B cell (primary cell): ENCODE measurements around the gene FGF11. TPM values are rescaled to one million over a fixed set of nuclear protein-coding genes. Genes with fewer than 3 reads are reported as not detected.
A peak's percentile ranks its signal among the peaks of the same experiment; 100 is the strongest.

ENCODE experiments used
- ATAC-seq: fragments of 200-7000 bp; cut with Tn5 transposase; one replicate; pipeline ENCODE4 v1.10.0; 2021; ENCODE audit warnings: low read depth, mild to moderate bottlenecking, moderate number of reproducible peaks, moderate library complexity
- CTCF ChIA-PET: fragments of 350-600 bp; sonication (Branson Sonifier 250); formaldehyde crosslinking; loops from one replicate; lab custom pipeline; 2021; ENCODE audit warnings: antibody characterized with exemption, inconsistent platforms; lab: Charles Lee
- POLR2A ChIA-PET: fragments of 350-600 bp; sonication (Branson Sonifier 250); formaldehyde crosslinking; loops from one replicate; lab custom pipeline; 2021; ENCODE audit warnings: antibody characterized with exemption; lab: Charles Lee
- DNase-seq: peaks from one replicate; pipeline ENCODE4 v3.0.0; 2013
- H2AFZ ChIP-seq: 2 replicates; pipeline ENCODE4 v1.6.1; 2012; ENCODE audit warnings: mild to moderate bottlenecking, low read depth, low read length; ENCODE audit not compliant: insufficient read depth, poor library complexity, severe bottlenecking
- H3K27ac ChIP-seq, 2 donors: 1 replicate in 1 of 2; 2 replicates in 1 of 2; pipeline ENCODE4 v1.5.1; 2012 to 2013; ENCODE audit warnings: low read length in 2 of 2, mild to moderate bottlenecking in 2 of 2, moderate library complexity in 1 of 2
- H3K27me3 ChIP-seq, 4 experiments: fragments of 200-600 bp in 1 of 4; sonication (generic) in 1 of 4; replicated peaks in 1 of 4; 1 replicate in 2 of 4; 2 replicates in 2 of 4; pipeline versions ENCODE4 v1.6.1 to v1.7.0; 2013 to 2016; ENCODE audit warnings: low read length in 3 of 4, mild to moderate bottlenecking in 2 of 4, mixed read lengths in 1 of 4, moderate library complexity in 1 of 4; ENCODE audit not compliant: insufficient read depth in 4 of 4, control insufficient read depth in 3 of 4; ENCODE audit errors: control extremely low read depth in 1 of 4
- H3K36me3 ChIP-seq, 2 experiments: replicated peaks in 1 of 2; 1 replicate in 1 of 2; 2 replicates in 1 of 2; pipeline versions ENCODE4 v1.6.1 to v1.7.1; 2013; ENCODE audit warnings: low read length in 1 of 2; ENCODE audit not compliant: insufficient read depth in 2 of 2, control insufficient read depth in 1 of 2; ENCODE audit errors: control extremely low read depth in 1 of 2, extremely low read depth in 1 of 2
- H3K4me1 ChIP-seq, 2 donors: fragments of 200-600 bp in 1 of 2; sonication (generic) in 1 of 2; 1 replicate in 1 of 2; 2 replicates in 1 of 2; pipeline versions ENCODE4 v1.5.1 to v1.6.1; 2013 to 2017; ENCODE audit warnings: low read length in 2 of 2; ENCODE audit not compliant: control insufficient read depth in 2 of 2, insufficient read depth in 2 of 2
- H3K4me2 ChIP-seq: replicated peaks from 2 replicates; pipeline ENCODE3; 2012; ENCODE audit warnings: mild to moderate bottlenecking, low read depth, low read length; ENCODE audit not compliant: poor library complexity, severe bottlenecking
- H3K4me3 ChIP-seq, 5 experiments: fragments of 200-600 bp in 1 of 5; sonication (generic) in 1 of 5; 1 replicate in 3 of 5; 2 replicates in 2 of 5; pipeline versions ENCODE4 v1.5.1 to v1.7.0; 2011 to 2016; ENCODE audit warnings: low read length in 4 of 5, mild to moderate bottlenecking in 4 of 5, low read depth in 2 of 5, control low read depth in 1 of 5, moderate library complexity in 1 of 5; ENCODE audit not compliant: insufficient read depth in 1 of 5; ENCODE audit errors: control extremely low read depth in 1 of 5, extremely low read depth in 1 of 5
- H3K79me2 ChIP-seq: fragments of 200-600 bp; sonication (generic); one replicate; pipeline ENCODE4 v1.6.0; 2016; ENCODE audit warnings: low read length; ENCODE audit not compliant: control insufficient read depth, insufficient read depth
- H3K9ac ChIP-seq: fragments of 200-600 bp; sonication (generic); 2 replicates; pipeline ENCODE4 v1.6.1; 2017; ENCODE audit warnings: mild to moderate bottlenecking, low read length, moderate library complexity
- H3K9me3 ChIP-seq, 3 donors: one replicate each; pipeline versions ENCODE4 v1.6.1 to v1.7.1; 2013; ENCODE audit warnings: low read length in 2 of 3; ENCODE audit not compliant: control insufficient read depth in 2 of 3, insufficient read depth in 1 of 3; ENCODE audit errors: control extremely low read depth in 1 of 3
- H4K20me1 ChIP-seq: 2 replicates; pipeline ENCODE4 v1.6.0; 2012; ENCODE audit warnings: mild to moderate bottlenecking, low read length; ENCODE audit not compliant: insufficient read depth, control insufficient read depth, poor library complexity, severe bottlenecking
- H3K27ac Mint-ChIP-seq: one replicate; pipeline ENCODE4 v1.8.0; 2021; ENCODE audit warnings: mixed read lengths
- H3K27me3 Mint-ChIP-seq: one replicate; pipeline ENCODE4 v1.8.0; 2021; ENCODE audit warnings: mixed read lengths
- H3K4me1 Mint-ChIP-seq: one replicate; pipeline ENCODE4 v1.8.0; 2021; ENCODE audit warnings: mixed read lengths
- H3K4me3 Mint-ChIP-seq: one replicate; pipeline ENCODE4 v1.8.0; 2021; ENCODE audit warnings: mixed read lengths
- H3K9me3 Mint-ChIP-seq: one replicate; pipeline ENCODE4 v1.8.0; 2022; ENCODE audit warnings: mixed read lengths; ENCODE audit not compliant: insufficient read depth
- CTCF ChIP-seq: fragments of 200-600 bp; IDR thresholded peaks from one replicate; pipeline ENCODE4 v1.8.0; 2022; ENCODE audit warnings: antibody characterized with exemption, mild to moderate bottlenecking
- EZH2 ChIP-seq: IDR thresholded peaks from 2 replicates; pipeline ENCODE4 v1.6.1; 2012; ENCODE audit warnings: borderline replicate concordance, low read depth, mild to moderate bottlenecking, moderate library complexity, low read length; ENCODE audit not compliant: insufficient read depth, poor library complexity, severe bottlenecking
- WGBS: methylation state at CpG from one replicate; pipeline ENCODE4 v1.1.5; 2013; ENCODE audit warnings: missing lambda C conversion rate; ENCODE audit not compliant: insufficient coverage; 5-methylcytosine and 5-hydroxymethylcytosine counted together
- intact Hi-C: fragments of 100-400 bp; cut with micrococcal nuclease; formaldehyde crosslinking; loops from one replicate; pipeline ENCODE4 v1.10.0; 2022
- polyA plus RNA-seq: library from polyadenylated mRNA; depleted of rRNA; stranded (reverse); fragments of >200 nt; gene quantifications from 2 replicates; pipeline ENCODE4 v1.2.3, GENCODE V29; 2012
- total RNA-seq, 2 donors: library from RNA; stranded (reverse); fragments of 120-200 nt in 1 of 2; gene quantifications; 1 replicate in 1 of 2; 2 replicates in 1 of 2; pipeline versions ENCODE4 v1.2.3 to v1.2.4, GENCODE V29; 2013 to 2022

FGF11 gene
- total and polyA plus RNA-seq, 2 donors (not counting 1 experiment from before 2014, with no cell fraction given): 2.7 to 4.6 TPM

GRCh38 chr17:7435676-7436555 lies 3.4 kb upstream of the FGF11 start:
- TF ChIP-seq CTCF (peak; percentile 46), EZH2 (no peak)
- intact Hi-C loops: loop anchor here (1.0 to 5.0 kb wide), 11 partner anchors 19 to 1949 kb away; partner anchors contain the start of genes DERL2, ELP5, MIS12 and POLR2A
- Mint-ChIP-seq H3K27ac (peak overlapping the region; percentile 94), H3K4me3 (peak overlapping the region; percentile 96), H3K27me3 (peaks cover 24% of the 10 kb centered on the region), H3K4me1 (peaks cover 46% of the 10 kb centered on the region), H3K9me3 (no peaks in the 10 kb centered on the region)
- Histone ChIP-seq H3K4me1 (peaks cover 47 to 52% of the 10 kb centered on the region in 2 donors), H3K9ac (peak overlapping the region; percentile 81), H3K9me3 (peaks cover 0 to 30% (median 0%) of the 10 kb centered on the region in 3 donors), H3K4me3 (peak overlapping the region; percentile 77 to 93 (median 79)), H2AFZ (peak overlapping the region; percentile 83), H3K27ac (peak overlapping the region; percentile 80 to 82), H3K36me3 (no peaks in the 10 kb centered on the region), H4K20me1 (peaks cover 49% of the 10 kb centered on the region), H3K4me2 (peak overlapping the region; percentile 93), H3K27me3 (peaks cover 0 to 31% (median 20%) of the 10 kb centered on the region in 4 experiments), H3K79me2 (peaks cover 27% of the 10 kb centered on the region)
- ChIA-PET CTCF (interaction anchor here (0.8 to 4.2 kb wide), 38 partner anchors 10 to 390 kb away, joined by 3 to 43 read pairs (median 6); partner anchors contain the start of genes ACAP1, CD68, CHRNB1 and MPDU1), POLR2A (interaction anchor here (0.8 to 3.2 kb wide), 17 partner anchors 8 to 251 kb away, joined by 3 to 27 read pairs (median 4); partner anchors contain the start of genes GPS2, MPDU1, POLR2A and SENP3)
- peak; percentile 29 for ATAC-seq
- WGBS: 13% methylated on average over 47 of the region's 49 CpGs
- DNase-seq: no peak
